Mesenchymal stem cell (in vitro differentiated cells and primary cell): ENCODE results near the gene SLC24A3.

ENCODE experiments used
- DNase-seq: peaks from one replicate; pipeline ENCODE4 v3.0.0-alpha.2; 2013
- H2AFZ ChIP-seq: one replicate; pipeline ENCODE4 v1.6.1; 2013; ENCODE audit warnings: low read depth, mild to moderate bottlenecking, control low read depth, inconsistent platforms, low read length, moderate library complexity
- H2AK5ac ChIP-seq: 2 replicates; pipeline ENCODE4 v1.6.1; 2013; ENCODE audit warnings: low read length, moderate library complexity, mild to moderate bottlenecking, inconsistent platforms; ENCODE audit not compliant: severe bottlenecking
- H2BK120ac ChIP-seq: one replicate; pipeline ENCODE4 v1.6.1; 2013; ENCODE audit warnings: low read depth, mild to moderate bottlenecking, inconsistent platforms, low read length, moderate library complexity
- H2BK12ac ChIP-seq, 2 experiments: one replicate each; pipeline ENCODE4 v1.6.1; 2013; ENCODE audit warnings: inconsistent platforms in 2 of 2, low read length in 2 of 2, mild to moderate bottlenecking in 2 of 2, moderate library complexity in 2 of 2, control low read depth in 1 of 2
- H2BK15ac ChIP-seq: one replicate; pipeline ENCODE4 v1.6.1; 2013; ENCODE audit warnings: mild to moderate bottlenecking, low read depth, inconsistent platforms; ENCODE audit not compliant: poor library complexity, severe bottlenecking
- H2BK5ac ChIP-seq: 2 replicates; pipeline ENCODE4 v1.6.1; 2013; ENCODE audit warnings: low read depth, mild to moderate bottlenecking, low read length, control low read depth, inconsistent platforms; ENCODE audit not compliant: poor library complexity, severe bottlenecking
- H3K14ac ChIP-seq, 2 experiments: one replicate each; pipeline ENCODE4 v1.6.1; 2013; ENCODE audit warnings: inconsistent platforms in 2 of 2, low read length in 2 of 2, control low read depth in 1 of 2, mild to moderate bottlenecking in 1 of 2, moderate library complexity in 1 of 2
- H3K18ac ChIP-seq, 2 experiments: one replicate each; pipeline ENCODE4 v1.6.1; 2013; ENCODE audit warnings: inconsistent platforms in 2 of 2, low read length in 2 of 2, control low read depth in 1 of 2, low read depth in 1 of 2, mild to moderate bottlenecking in 1 of 2
- H3K23ac ChIP-seq, 2 experiments: one replicate each; pipeline ENCODE4 v1.6.1; 2013; ENCODE audit warnings: inconsistent platforms in 2 of 2, low read length in 2 of 2, mild to moderate bottlenecking in 2 of 2, moderate library complexity in 2 of 2, control low read depth in 1 of 2
- H3K27ac ChIP-seq: 2 replicates; pipeline ENCODE4 v1.5.1; 2013; ENCODE audit warnings: mild to moderate bottlenecking, moderate library complexity, low read length, control low read depth, inconsistent platforms; ENCODE audit not compliant: poor library complexity, severe bottlenecking
- H3K27me3 ChIP-seq, 2 experiments: 2 replicates each; pipeline versions ENCODE4 v1.6.1 to v1.7.0; 2013; ENCODE audit warnings: low read length in 2 of 2, mild to moderate bottlenecking in 2 of 2, moderate library complexity in 2 of 2, control low read depth in 1 of 2, inconsistent platforms in 1 of 2; ENCODE audit not compliant: control insufficient read depth in 1 of 2, insufficient read depth in 1 of 2
- H3K36me3 ChIP-seq, 2 experiments: 2 replicates each; pipeline versions ENCODE4 v1.6.1 to v1.7.0; 2013; ENCODE audit warnings: low read length in 2 of 2, control low read depth in 1 of 2, inconsistent platforms in 1 of 2, low read depth in 1 of 2, mild to moderate bottlenecking in 1 of 2; ENCODE audit not compliant: insufficient read depth in 2 of 2, control insufficient read depth in 1 of 2
- H3K4ac ChIP-seq, 2 experiments: one replicate each; pipeline ENCODE4 v1.6.1; 2013; ENCODE audit warnings: inconsistent platforms in 2 of 2, low read length in 2 of 2, mild to moderate bottlenecking in 2 of 2, moderate library complexity in 2 of 2, control low read depth in 1 of 2, low read depth in 1 of 2
- H3K4me1 ChIP-seq: 2 replicates; pipeline ENCODE4 v1.6.1; 2013; ENCODE audit warnings: low read depth, low read length, control low read depth; ENCODE audit not compliant: control insufficient read depth, insufficient read depth
- H3K4me2 ChIP-seq: 2 replicates; pipeline ENCODE4 v1.6.1; 2013; ENCODE audit warnings: low read length, mild to moderate bottlenecking, inconsistent platforms; ENCODE audit not compliant: poor library complexity, severe bottlenecking
- H3K4me3 ChIP-seq, 2 experiments: 2 replicates each; pipeline versions ENCODE4 v1.5.1 to v1.7.0; 2013; ENCODE audit warnings: low read length in 2 of 2, mild to moderate bottlenecking in 2 of 2, control low read depth in 1 of 2, low read depth in 1 of 2; ENCODE audit not compliant: insufficient read depth in 1 of 2
- H3K79me1 ChIP-seq: replicated peaks from 2 replicates; pipeline ENCODE4 v1.6.1; 2013; ENCODE audit warnings: mild to moderate bottlenecking, control low read depth, low read length, inconsistent platforms; ENCODE audit not compliant: poor library complexity, severe bottlenecking
- H3K9ac ChIP-seq: 2 replicates; pipeline ENCODE4 v1.7.0; 2013; ENCODE audit warnings: mild to moderate bottlenecking, low read length, moderate library complexity
- H3K9me3 ChIP-seq: 2 replicates; pipeline ENCODE4 v1.7.0; 2013; ENCODE audit warnings: mild to moderate bottlenecking, low read length; ENCODE audit not compliant: control insufficient read depth
- H4K8ac ChIP-seq: one replicate; pipeline ENCODE4 v1.6.1; 2013; ENCODE audit warnings: inconsistent platforms, mild to moderate bottlenecking, low read length, moderate library complexity
- H4K91ac ChIP-seq: one replicate; pipeline ENCODE4 v1.6.1; 2013; ENCODE audit warnings: mild to moderate bottlenecking, low read length, inconsistent platforms
- WGBS: methylation state at CpG from one replicate; pipeline ENCODE4 v1.1.7; 2013; ENCODE audit warnings: mixed read lengths; 5-methylcytosine and 5-hydroxymethylcytosine counted together

SLC24A3 gene

GRCh38 chr20:19692685-19693119 is 480.3 kb downstream of the SLC24A3 start:
- Histone ChIP-seq H3K27me3 (no peaks in the 10 kb centered on the region), H2BK12ac (no peak overlapping the region), H3K4me2 (peak overlapping the region; percentile 13), H3K36me3 (no peaks in the 10 kb centered on the region), H3K18ac (no peak overlapping the region), H3K27ac (no peak overlapping the region), H3K4me3 (peak overlapping the region in 1 of 2 experiments; percentile 42), H3K4ac (no peak overlapping the region), H3K9me3 (no peaks in the 10 kb centered on the region), H2BK5ac (no peak overlapping the region), H3K14ac (no peak overlapping the region), H4K8ac (no peak overlapping the region), H3K79me1 (no peaks in the 10 kb centered on the region), H4K91ac (no peak overlapping the region), H2AK5ac (no peak overlapping the region), H3K23ac (no peak overlapping the region), H2AFZ (no peak overlapping the region), H2BK120ac (peak overlapping the region; percentile 4), H2BK15ac (no peak overlapping the region), H3K4me1 (peaks cover 2% of the 10 kb centered on the region), H3K9ac (peak overlapping the region; percentile 38)
- WGBS, result 3% methylated on average over 15 of the region's 15 CpGs
- peak; percentile 43 for DNase-seq

GRCh38 chr20:19693508-19693907 is 481.1 kb downstream of the SLC24A3 start:
- peak overlapping the region; percentile 37 to 49 for H2BK12ac ChIP-seq
- 93% methylated on average over 8 of the region's 8 CpGs for WGBS
- H2AFZ ChIP-seq, result no peak overlapping the region
- H3K36me3 ChIP-seq, result no peaks in the 10 kb centered on the region
- no peak overlapping the region for H3K14ac ChIP-seq
- no peak overlapping the region for H4K8ac ChIP-seq
- H3K4me1 ChIP-seq, result peaks cover 2% of the 10 kb centered on the region
- no peak for DNase-seq
- H3K4ac ChIP-seq, result peak overlapping the region in 1 of 2 experiments; percentile 13
- no peak overlapping the region for H2BK120ac ChIP-seq
- no peaks in the 10 kb centered on the region for H3K79me1 ChIP-seq
- no peak overlapping the region for H3K27ac ChIP-seq
- H3K9me3 ChIP-seq, result no peaks in the 10 kb centered on the region
- no peak overlapping the region for H3K4me2 ChIP-seq
- H2AK5ac ChIP-seq, result no peak overlapping the region
- no peak overlapping the region for H2BK15ac ChIP-seq
- H3K27me3 ChIP-seq, result no peaks in the 10 kb centered on the region
- peak overlapping the region; percentile 25 for H4K91ac ChIP-seq
- H3K9ac ChIP-seq, result no peak overlapping the region
- H3K23ac ChIP-seq, result no peak overlapping the region
- no peak overlapping the region for H3K18ac ChIP-seq
- no peak overlapping the region for H3K4me3 ChIP-seq
- no peak overlapping the region for H2BK5ac ChIP-seq

GRCh38 chr20:19695081-19695480 is 482.6 kb downstream of the SLC24A3 start:
- H3K79me1 ChIP-seq, result no peaks in the 10 kb centered on the region
- no peak overlapping the region for H3K4me2 ChIP-seq
- peak overlapping the region; percentile 49 for H2AK5ac ChIP-seq
- H2BK5ac ChIP-seq, result no peak overlapping the region
- H4K91ac ChIP-seq, result no peak overlapping the region
- no peaks in the 10 kb centered on the region for H3K27me3 ChIP-seq
- no peak overlapping the region for H2BK15ac ChIP-seq
- H3K9me3 ChIP-seq, result no peaks in the 10 kb centered on the region
- no peak overlapping the region for H3K27ac ChIP-seq
- no peak overlapping the region for H3K23ac ChIP-seq
- H2BK120ac ChIP-seq, result no peak overlapping the region
- no peaks in the 10 kb centered on the region for H3K36me3 ChIP-seq
- H3K9ac ChIP-seq, result no peak overlapping the region
- H4K8ac ChIP-seq, result no peak overlapping the region
- no peak overlapping the region for H3K4ac ChIP-seq
- no peak overlapping the region for H2AFZ ChIP-seq
- no peak overlapping the region for H3K4me3 ChIP-seq
- H3K14ac ChIP-seq, result no peak overlapping the region
- no peak for DNase-seq
- WGBS, result 91% methylated on average over 2 of the region's 2 CpGs
- peaks cover 2% of the 10 kb centered on the region for H3K4me1 ChIP-seq
- H3K18ac ChIP-seq, result peak overlapping the region in 1 of 2 experiments; percentile 34
- H2BK12ac ChIP-seq, result peak overlapping the region in 1 of 2 experiments; percentile 58

- Histone ChIP-seq H3K18ac (no peak overlapping the region), H3K4ac (no peak overlapping the region), H2BK120ac (no peak overlapping the region), H3K4me1 (no peaks in the 10 kb centered on the region), H2AK5ac (no peak overlapping the region), H2AFZ (no peak overlapping the region), H3K23ac (peak overlapping the region in 1 of 2 experiments; percentile 1), H3K4me3 (no peak overlapping the region), H3K14ac (no peak overlapping the region), H2BK12ac (peak overlapping the region in 1 of 2 experiments; percentile 4), H3K27ac (no peak overlapping the region), H3K36me3 (no peaks in the 10 kb centered on the region), H3K9me3 (no peaks in the 10 kb centered on the region), H3K4me2 (no peak overlapping the region), H3K79me1 (no peaks in the 10 kb centered on the region), H2BK5ac (no peak overlapping the region), H2BK15ac (no peak overlapping the region), H4K91ac (no peak overlapping the region), H3K27me3 (no peaks in the 10 kb centered on the region), H3K9ac (no peak overlapping the region), H4K8ac (no peak overlapping the region)
- no peak for DNase-seq
- 92% methylated on average over 4 of the region's 4 CpGs for WGBS
Observed at GRCh38 chr20:19696620-19697019, 484.2 kb downstream of the SLC24A3 start.
